Sigmoid colon (tissue), 7 donors: ENCODE measurements around the gene TRIM47. TPM values are rescaled to one million over a fixed set of nuclear protein-coding genes. Genes with fewer than 3 reads are reported as not detected.

ENCODE experiments used
- DNase-seq: peaks from one replicate; pipeline ENCODE4 v3.0.0-alpha.2; 2019
- H3K27ac ChIP-seq, 4 donors: fragments of 200-600 bp; sonication (generic); one replicate each; pipeline ENCODE4 v1.5.1; 2016 to 2019; ENCODE audit warnings: mild to moderate bottlenecking in 1 of 4
- H3K27me3 ChIP-seq, 3 donors: fragments of 200-600 bp; sonication (generic); one replicate each; pipeline ENCODE4 v1.5.1; 2019; ENCODE audit warnings: mild to moderate bottlenecking in 1 of 3
- H3K36me3 ChIP-seq, 4 donors: fragments of 200-600 bp; sonication (generic); one replicate each; pipeline ENCODE4 v1.5.1; 2016 to 2019
- H3K4me1 ChIP-seq, 4 donors: fragments of 200-600 bp; sonication (generic); one replicate each; pipeline ENCODE4 v1.5.1; 2017 to 2019
- H3K4me3 ChIP-seq, 4 donors: fragments of 200-600 bp; sonication (generic); one replicate each; pipeline ENCODE4 v1.5.1; 2017 to 2019; ENCODE audit warnings: mild to moderate bottlenecking in 2 of 4, moderate library complexity in 1 of 4
- H3K9me3 ChIP-seq, 4 donors: fragments of 200-600 bp in 3 of 4; sonication (generic) in 3 of 4; one replicate each; pipeline versions ENCODE4 v1.5.1 to v1.6.1; 2013 to 2019
- EP300 ChIP-seq, 4 donors: sonication (generic); formaldehyde crosslinking; IDR thresholded peaks; one replicate each; pipeline ENCODE4 v1.6.1; 2017; ENCODE audit warnings: antibody characterized with exemption in 4 of 4
- POLR2A ChIP-seq, 2 donors: fragments of 450-650 bp; IDR thresholded peaks; one replicate each; pipeline ENCODE4 v1.6.1; 2016; ENCODE audit warnings: antibody characterized with exemption in 2 of 2, mild to moderate bottlenecking in 2 of 2, moderate library complexity in 2 of 2
- POLR2AphosphoS5 ChIP-seq, 4 donors: sonication (generic); formaldehyde crosslinking; IDR thresholded peaks; one replicate each; pipeline ENCODE4 v1.6.1; 2017; ENCODE audit warnings: antibody characterized with exemption in 4 of 4
- WGBS, 2 donors: extraction: QIAGEN DNeasy Blood & Tissue Kit; methylation state at CpG; one replicate each; pipeline ENCODE4 v1.1.7; 2013; 5-methylcytosine and 5-hydroxymethylcytosine counted together
- intact Hi-C: fragments of 100-400 bp; cut with DNase I; formaldehyde crosslinking; loops from one replicate; pipeline ENCODE4 v1.15.1; 2023
- polyA plus RNA-seq, 3 donors: library from polyadenylated mRNA; stranded (reverse); fragments of 200-250 nt; gene quantifications; one replicate each; pipeline ENCODE4 v1.2.3, GENCODE V29; 2013
- total RNA-seq, 4 donors: library from RNA; depleted of rRNA; stranded (reverse); fragments of >200 nt; gene quantifications; one replicate each; pipeline ENCODE4 v1.1.0, GENCODE V29; 2016
- TF ChIP-seq, protein P1 (sequence below), 4 experiments: fragments of 450-650 bp in 3 of 4; fragments of 200-600 bp in 1 of 4; IDR thresholded peaks; one replicate each; pipeline ENCODE4 v1.5.1; 2016 to 2019; ENCODE audit warnings: antibody characterized with exemption in 4 of 4, mild to moderate bottlenecking in 3 of 4, moderate library complexity in 2 of 4
- donor health status: healthy with polysubstance abuse.
- donor health status: Bipolar disorder and iron deficiency.
- donor health status: healthy.

TRIM47 gene
- total and polyA plus RNA-seq, 7 donors = 27.8 to 41.0 (median 39.0) TPM

- no peak overlapping the region for H3K4me3 ChIP-seq
- no peaks in the 10 kb centered on the region for H3K27me3 ChIP-seq
- peaks cover 0 to 24% (median 18%) of the 10 kb centered on the region in 4 donors for H3K4me1 ChIP-seq
- 81 to 93% methylated on average over 7 of the region's 7 CpGs for WGBS, 2 donors
- TF ChIP-seq, protein P1, sequence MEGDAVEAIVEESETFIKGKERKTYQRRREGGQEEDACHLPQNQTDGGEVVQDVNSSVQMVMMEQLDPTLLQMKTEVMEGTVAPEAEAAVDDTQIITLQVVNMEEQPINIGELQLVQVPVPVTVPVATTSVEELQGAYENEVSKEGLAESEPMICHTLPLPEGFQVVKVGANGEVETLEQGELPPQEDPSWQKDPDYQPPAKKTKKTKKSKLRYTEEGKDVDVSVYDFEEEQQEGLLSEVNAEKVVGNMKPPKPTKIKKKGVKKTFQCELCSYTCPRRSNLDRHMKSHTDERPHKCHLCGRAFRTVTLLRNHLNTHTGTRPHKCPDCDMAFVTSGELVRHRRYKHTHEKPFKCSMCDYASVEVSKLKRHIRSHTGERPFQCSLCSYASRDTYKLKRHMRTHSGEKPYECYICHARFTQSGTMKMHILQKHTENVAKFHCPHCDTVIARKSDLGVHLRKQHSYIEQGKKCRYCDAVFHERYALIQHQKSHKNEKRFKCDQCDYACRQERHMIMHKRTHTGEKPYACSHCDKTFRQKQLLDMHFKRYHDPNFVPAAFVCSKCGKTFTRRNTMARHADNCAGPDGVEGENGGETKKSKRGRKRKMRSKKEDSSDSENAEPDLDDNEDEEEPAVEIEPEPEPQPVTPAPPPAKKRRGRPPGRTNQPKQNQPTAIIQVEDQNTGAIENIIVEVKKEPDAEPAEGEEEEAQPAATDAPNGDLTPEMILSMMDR (IDR thresholded peaks at IDR 0.05) = no peak
- TF ChIP-seq POLR2AphosphoS5 (IDR thresholded peaks at IDR 0.05) = no peak
- no peak for TF ChIP-seq EP300 (IDR thresholded peaks at IDR 0.05)
- no peak for TF ChIP-seq POLR2A (IDR thresholded peaks at IDR 0.05)
- peaks cover 0 to 33% (median 0%) of the 10 kb centered on the region in 4 donors for H3K36me3 ChIP-seq
- no peak overlapping the region for H3K27ac ChIP-seq
- intact Hi-C loops = loop anchor here (5.0 to 10.0 kb wide), 2 partner anchors 67 to 255 kb away; no protein-coding TSS in a partner anchor
- H3K9me3 ChIP-seq = no peaks in the 10 kb centered on the region
- DNase-seq = no peak
These were observed 48.6 kb downstream of the TRIM47 start for GRCh38 chr17:75829747-75830146.

DNA sequence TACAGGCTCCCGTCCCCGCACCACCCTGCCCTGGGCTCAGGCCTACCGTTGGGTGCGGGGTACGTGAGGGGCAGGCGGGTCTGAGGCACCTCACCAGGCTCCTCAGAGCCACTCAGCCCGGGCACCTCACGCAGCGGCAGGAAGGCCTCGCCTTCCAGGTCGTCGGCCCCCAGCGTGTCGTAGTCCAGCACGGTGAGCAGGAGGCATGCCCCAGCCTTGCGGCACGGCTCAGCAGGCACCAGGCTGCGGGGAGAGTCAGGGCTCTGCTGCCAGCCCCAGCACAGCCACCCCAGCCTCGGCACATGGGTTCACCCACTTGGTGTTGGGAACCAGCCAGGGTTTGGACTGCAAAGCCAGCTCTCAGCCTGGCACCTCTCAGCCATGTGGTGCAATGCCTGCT lies 49.6 kb downstream of the TRIM47 start:
- peak overlapping the region in 3 of 4 donors; percentile 85 to 86 (median 85) for H3K27ac ChIP-seq
- no peak overlapping the region for H3K4me3 ChIP-seq
- H3K27me3 ChIP-seq = no peaks in the 10 kb centered on the region
- no peak for TF ChIP-seq POLR2AphosphoS5 (IDR thresholded peaks at IDR 0.05)
- no peak for TF ChIP-seq EP300 (IDR thresholded peaks at IDR 0.05)
- TF ChIP-seq POLR2A (IDR thresholded peaks at IDR 0.05) = no peak
- TF ChIP-seq, protein P1 (IDR thresholded peaks at IDR 0.05) = no peak
- H3K9me3 ChIP-seq = no peaks in the 10 kb centered on the region
- intact Hi-C loops = loop anchor here (5.0 to 10.0 kb wide), 2 partner anchors 66 to 256 kb away; no protein-coding TSS in a partner anchor
- no peak for DNase-seq
- peaks cover 0 to 24% (median 18%) of the 10 kb centered on the region in 4 donors for H3K4me1 ChIP-seq
- peaks cover 1 to 36% (median 5%) of the 10 kb centered on the region in 4 donors for H3K36me3 ChIP-seq
- 93% methylated on average over 19 of the region's 19 CpGs for WGBS, 2 donors

DNA sequence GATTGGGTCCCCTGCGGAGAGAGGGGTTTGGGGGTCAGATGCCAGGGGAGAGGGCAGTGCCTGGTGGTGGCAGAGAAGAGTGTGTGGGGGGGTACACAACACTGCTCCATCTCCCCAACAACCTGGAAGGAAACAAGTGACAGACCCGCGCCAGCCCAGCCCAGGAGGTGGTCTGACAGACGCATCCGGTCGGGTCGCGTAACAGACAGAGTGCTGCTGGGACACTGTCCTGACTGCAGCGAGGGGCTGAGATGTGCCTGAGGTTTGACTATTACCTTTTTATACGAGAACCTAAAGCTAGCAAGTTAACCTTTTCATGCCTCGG lies 50.3 kb downstream of the TRIM47 start:
- Histone ChIP-seq H3K4me1 (peaks cover 0 to 24% (median 17%) of the 10 kb centered on the region in 4 donors), H3K36me3 (peaks cover 8 to 41% (median 12%) of the 10 kb centered on the region in 4 donors)

DNA sequence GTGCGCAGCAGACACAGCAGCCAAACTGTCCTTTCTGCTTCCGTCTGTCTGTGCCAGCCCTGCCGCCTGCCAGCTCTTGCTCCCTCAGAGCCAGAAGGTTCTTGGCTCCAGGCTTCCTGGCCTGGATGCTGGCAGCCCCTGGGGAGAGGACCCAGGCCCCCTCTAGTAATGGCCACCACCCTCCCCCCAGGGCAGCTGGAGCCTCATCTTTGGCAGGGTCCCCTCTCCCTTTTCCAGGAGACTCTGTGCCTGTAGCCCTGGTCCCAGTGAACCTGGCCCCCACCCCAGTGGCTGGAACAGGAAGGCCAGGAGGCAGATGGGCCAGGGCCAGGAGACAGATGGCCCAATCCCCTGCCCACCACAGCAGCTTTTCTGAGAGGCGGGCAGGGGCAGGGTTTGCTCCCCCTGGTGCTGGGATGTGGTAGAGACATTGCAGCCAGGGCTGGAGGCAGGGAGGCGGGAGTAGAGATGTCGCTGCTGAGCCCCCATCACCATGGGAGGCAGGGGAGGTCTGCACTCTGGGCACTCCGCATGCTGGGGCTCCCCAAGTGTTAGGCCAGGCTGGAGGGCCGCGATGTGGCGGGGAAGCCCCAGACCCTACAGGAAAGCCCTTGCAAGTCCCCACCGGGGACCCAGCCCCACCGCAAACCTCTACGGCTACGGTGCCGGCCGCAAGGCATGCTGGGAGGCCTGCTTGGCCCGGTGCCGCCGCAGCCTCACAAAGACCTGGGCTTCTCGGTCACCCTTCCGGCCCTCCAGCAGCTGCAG lies 50.9 kb downstream of the TRIM47 start:
- peaks cover 0 to 23% (median 17%) of the 10 kb centered on the region in 4 donors for H3K4me1 ChIP-seq
- peak overlapping the region; percentile 72 to 86 (median 85) for H3K27ac ChIP-seq
- TF ChIP-seq, protein P1 (IDR thresholded peaks at IDR 0.05) = peak; percentile 69 to 82 (median 78)
- TF ChIP-seq EP300 (IDR thresholded peaks at IDR 0.05) (no peak), POLR2AphosphoS5 (IDR thresholded peaks at IDR 0.05) (peak in 3 of 4 donors; percentile 41 to 47 (median 45)), POLR2A (IDR thresholded peaks at IDR 0.05) (no peak)
- H3K9me3 ChIP-seq = no peaks in the 10 kb centered on the region
- H3K36me3 ChIP-seq = peaks cover 10 to 47% (median 13%) of the 10 kb centered on the region in 4 donors
- peak overlapping the region; percentile 22 to 49 (median 43) for H3K4me3 ChIP-seq
- no peaks in the 10 kb centered on the region for H3K27me3 ChIP-seq
- peak; percentile 91 for DNase-seq
- 23 to 36% methylated on average over 21 of the region's 21 CpGs for WGBS, 2 donors
- intact Hi-C loops = loop anchor here (1.0 to 10.0 kb wide), 3 partner anchors 42 to 257 kb away; no protein-coding TSS in a partner anchor

More for the DNA sequence above, 50.3 kb downstream of the TRIM47 start:
- Histone ChIP-seq H3K9me3 (no peaks in the 10 kb centered on the region), H3K4me3 (peak overlapping the region; percentile 22 to 49 (median 43)), H3K27ac (peak overlapping the region; percentile 72 to 86 (median 85)), H3K27me3 (no peaks in the 10 kb centered on the region)
- 61 to 68% methylated on average over 11 of the region's 11 CpGs for WGBS, 2 donors
- TF ChIP-seq POLR2AphosphoS5 (IDR thresholded peaks at IDR 0.05) = no peak
- TF ChIP-seq, protein P1 (IDR thresholded peaks at IDR 0.05) = no peak
- no peak for TF ChIP-seq EP300 (IDR thresholded peaks at IDR 0.05)
- no peak for TF ChIP-seq POLR2A (IDR thresholded peaks at IDR 0.05)
- intact Hi-C loops = loop anchor here (5.0 to 10.0 kb wide), 2 partner anchors 66 to 257 kb away; no protein-coding TSS in a partner anchor
- no peak for DNase-seq
